H9 (cell line): Measurements from ENCODE around the gene YAP1. TPM values are rescaled to one million over a fixed set of nuclear protein-coding genes. Genes with fewer than 3 reads are reported as not detected.

ENCODE experiments used
- DNase-seq: peaks from one replicate; pipeline ENCODE4 v3.0.0-alpha.2; 2017
- H2AFZ ChIP-seq: one replicate; pipeline ENCODE4 v1.6.1; 2013; ENCODE audit warnings: mild to moderate bottlenecking, low read length, control low read depth, moderate library complexity
- H2AK5ac ChIP-seq: 2 replicates; pipeline ENCODE4 v1.6.1; 2013; ENCODE audit warnings: low read length, control low read depth, mixed read lengths; ENCODE audit not compliant: insufficient read length
- H2BK120ac ChIP-seq: one replicate; pipeline ENCODE4 v1.6.1; 2013; ENCODE audit warnings: low read depth, mild to moderate bottlenecking, low read length, control low read depth, inconsistent platforms; ENCODE audit not compliant: poor library complexity, severe bottlenecking
- H2BK12ac ChIP-seq: 2 replicates; pipeline ENCODE4 v1.6.1; 2013; ENCODE audit warnings: low read length, control low read depth, mixed read lengths, low read depth; ENCODE audit not compliant: insufficient read length
- H2BK15ac ChIP-seq: 2 replicates; pipeline ENCODE4 v1.6.1; 2013; ENCODE audit warnings: low read depth, low read length, control low read depth
- H2BK20ac ChIP-seq: one replicate; pipeline ENCODE4 v1.6.1; 2013; ENCODE audit warnings: low read depth, mild to moderate bottlenecking, low read length, control low read depth, inconsistent platforms; ENCODE audit not compliant: poor library complexity, severe bottlenecking
- H2BK5ac ChIP-seq: 2 replicates; pipeline ENCODE4 v1.6.1; 2013; ENCODE audit warnings: low read length, control low read depth, mixed read lengths; ENCODE audit not compliant: insufficient read length
- H3K14ac ChIP-seq: 2 replicates; pipeline ENCODE4 v1.6.1; 2013; ENCODE audit warnings: low read length, control low read depth; ENCODE audit not compliant: insufficient read depth
- H3K18ac ChIP-seq: 2 replicates; pipeline ENCODE4 v1.6.1; 2013; ENCODE audit warnings: low read depth, mild to moderate bottlenecking, mixed read lengths, low read length, control low read depth; ENCODE audit not compliant: insufficient read length
- H3K23ac ChIP-seq: 2 replicates; pipeline ENCODE4 v1.6.1; 2013; ENCODE audit warnings: low read length, control low read depth, mixed read lengths, low read depth; ENCODE audit not compliant: insufficient read length
- H3K23me2 ChIP-seq: 2 replicates; pipeline ENCODE4 v1.6.1; 2013; ENCODE audit warnings: low read depth, mild to moderate bottlenecking, mixed read lengths, low read length, control low read depth; ENCODE audit not compliant: insufficient read length, poor library complexity, severe bottlenecking
- H3K27ac ChIP-seq: 2 replicates; pipeline ENCODE4 v1.5.1; 2013; ENCODE audit warnings: low read length, control low read depth, mixed read lengths, low read depth; ENCODE audit not compliant: insufficient read length
- H3K27me3 ChIP-seq: 2 replicates; pipeline ENCODE4 v1.6.1; 2013; ENCODE audit warnings: low read length, control low read depth, inconsistent platforms; ENCODE audit not compliant: insufficient read depth
- H3K4ac ChIP-seq: 2 replicates; pipeline ENCODE4 v1.6.1; 2013; ENCODE audit warnings: low read depth, mild to moderate bottlenecking, control low read depth, inconsistent platforms, low read length, moderate library complexity
- H3K4me1 ChIP-seq: 2 replicates; pipeline ENCODE4 v1.6.1; 2013; ENCODE audit warnings: low read length, control low read depth, inconsistent platforms; ENCODE audit not compliant: insufficient read depth
- H3K4me2 ChIP-seq: 2 replicates; pipeline ENCODE4 v1.6.1; 2013; ENCODE audit warnings: low read length, control low read depth, mixed read lengths; ENCODE audit not compliant: insufficient read length, insufficient read depth
- H3K56ac ChIP-seq: 2 replicates; pipeline ENCODE4 v1.6.1; 2013; ENCODE audit warnings: low read depth, mild to moderate bottlenecking, mixed read lengths, low read length, control low read depth; ENCODE audit not compliant: insufficient read length
- H3K79me1 ChIP-seq: 2 replicates; pipeline ENCODE4 v1.6.1; 2013; ENCODE audit warnings: low read depth, mild to moderate bottlenecking, moderate library complexity, low read length, control low read depth, inconsistent platforms; ENCODE audit not compliant: insufficient read depth, poor library complexity, severe bottlenecking
- H3K79me2 ChIP-seq: 2 replicates; pipeline ENCODE4 v1.6.1; 2013; ENCODE audit warnings: low read length, control low read depth, inconsistent platforms; ENCODE audit not compliant: insufficient read depth
- H3K9ac ChIP-seq: 2 replicates; pipeline ENCODE4 v1.6.1; 2013; ENCODE audit warnings: low read length, control low read depth, mixed read lengths; ENCODE audit not compliant: insufficient read length; ENCODE audit errors: extremely low read depth
- H3K9me3 ChIP-seq: one replicate; pipeline ENCODE4 v1.6.1; 2013; ENCODE audit warnings: low read depth, low read length, inconsistent platforms; ENCODE audit not compliant: control insufficient read depth
- H3T11ph ChIP-seq: one replicate; pipeline ENCODE4 v1.6.1; 2013; ENCODE audit warnings: mild to moderate bottlenecking, low read length, control low read depth, inconsistent platforms
- H4K20me1 ChIP-seq: one replicate; pipeline ENCODE4 v1.6.1; 2013; ENCODE audit not compliant: control insufficient read depth, insufficient read length, insufficient read depth
- H4K5ac ChIP-seq: 2 replicates; pipeline ENCODE4 v1.6.1; 2013; ENCODE audit warnings: low read depth, mild to moderate bottlenecking, mixed read lengths, low read length, control low read depth; ENCODE audit not compliant: insufficient read length
- H4K8ac ChIP-seq: replicated peaks from 2 replicates; pipeline ENCODE4 v1.6.1; 2013; ENCODE audit warnings: low read length, control low read depth, mixed read lengths, low read depth; ENCODE audit not compliant: insufficient read length
- H4K91ac ChIP-seq: 2 replicates; pipeline ENCODE4 v1.6.1; 2013; ENCODE audit warnings: low read depth, mild to moderate bottlenecking, moderate library complexity, mixed read lengths, low read length, control low read depth; ENCODE audit not compliant: insufficient read length
- H3K27ac Mint-ChIP-seq, 3 experiments: 2 replicates in 2 of 3; 3 replicates in 1 of 3; pipeline ENCODE4 v1.8.0; 2020 to 2021; ENCODE audit warnings: mixed read lengths in 3 of 3, mild to moderate bottlenecking in 1 of 3, moderate library complexity in 1 of 3
- H3K27me3 Mint-ChIP-seq: 2 replicates; pipeline ENCODE4 v1.8.0; 2021; ENCODE audit warnings: low read depth, mild to moderate bottlenecking, moderate library complexity, mixed read lengths
- H3K36me3 Mint-ChIP-seq, 3 experiments: 2 replicates in 2 of 3; 3 replicates in 1 of 3; pipeline ENCODE4 v1.8.0; 2020 to 2021; ENCODE audit warnings: low read depth in 3 of 3, mixed read lengths in 3 of 3; ENCODE audit not compliant: insufficient read depth in 1 of 3
- H3K4me1 Mint-ChIP-seq, 2 experiments: 2 replicates each; pipeline ENCODE4 v1.8.0; 2020; ENCODE audit warnings: mixed read lengths in 2 of 2
- H3K4me3 Mint-ChIP-seq, 2 experiments: 2 replicates in 1 of 2; 3 replicates in 1 of 2; pipeline ENCODE4 v1.8.0; 2020 to 2021; ENCODE audit warnings: mild to moderate bottlenecking in 2 of 2, mixed read lengths in 2 of 2, moderate library complexity in 1 of 2
- H3K9me3 Mint-ChIP-seq, 2 experiments: 2 replicates in 1 of 2; 3 replicates in 1 of 2; pipeline ENCODE4 v1.8.0; 2020; ENCODE audit warnings: mild to moderate bottlenecking in 2 of 2, mixed read lengths in 2 of 2, moderate library complexity in 1 of 2
- CTCF ChIP-seq: fragments of 200-600 bp; sonication (generic); conservative IDR thresholded peaks from 3 replicates; pipeline ENCODE4 v1.8.0; 2021; ENCODE audit warnings: antibody characterized with exemption, mild to moderate bottlenecking
- WGBS: extraction: QIAGEN DNeasy Blood & Tissue Kit; methylation state at CpG from one replicate; pipeline ENCODE4 v1.1.7; 2013; ENCODE audit warnings: missing lambda C conversion rate, low lambda C conversion rate, mixed read lengths; ENCODE audit not compliant: insufficient read length; ENCODE audit errors: extremely low coverage; 5-methylcytosine and 5-hydroxymethylcytosine counted together
- total RNA-seq: library from RNA; stranded (reverse); gene quantifications from 2 replicates; pipeline ENCODE4 v1.2.1, GENCODE V29; 2021

Gene YAP1
- total RNA-seq, 1 experiment from 2014 or later, result 124 TPM

DNA sequence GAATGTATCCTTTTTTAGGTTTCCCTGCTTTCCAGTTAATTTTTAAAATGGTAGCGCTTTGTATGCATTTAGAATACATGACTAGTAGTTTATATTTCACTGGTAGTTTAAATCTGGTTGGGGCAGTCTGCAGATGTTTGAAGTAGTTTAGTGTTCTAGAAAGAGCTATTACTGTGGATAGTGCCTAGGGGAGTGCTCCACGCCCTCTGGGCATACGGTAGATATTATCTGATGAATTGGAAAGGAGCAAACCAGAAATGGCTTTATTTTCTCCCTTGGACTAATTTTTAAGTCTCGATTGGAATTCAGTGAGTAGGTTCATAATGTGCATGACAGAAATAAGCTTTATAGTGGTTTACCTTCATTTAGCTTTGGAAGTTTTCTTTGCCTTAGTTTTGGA, 120.7 kb downstream of the YAP1 start:
- no peaks in the 10 kb centered on the region for H3K79me1 ChIP-seq
- DNase-seq, result no peak
- no peak overlapping the region for H2BK5ac ChIP-seq
- H3K23me2 ChIP-seq, result no peaks in the 10 kb centered on the region
- no peak overlapping the region for H3K4ac ChIP-seq
- no peak overlapping the region for H3T11ph ChIP-seq
- H3K23ac ChIP-seq, result no peak overlapping the region
- no peaks in the 10 kb centered on the region for H3K79me2 ChIP-seq
- H3K14ac ChIP-seq, result no peak overlapping the region
- no peak overlapping the region for H2AFZ ChIP-seq
- H2BK15ac ChIP-seq, result no peak overlapping the region
- H3K4me2 ChIP-seq, result no peak overlapping the region
- H3K27me3 ChIP-seq, result no peaks in the 10 kb centered on the region
- H3K9me3 Mint-ChIP-seq, result no peaks in the 10 kb centered on the region
- no peaks in the 10 kb centered on the region for H3K4me1 ChIP-seq
- no peak overlapping the region for H4K8ac ChIP-seq
- H4K20me1 ChIP-seq, result no peaks in the 10 kb centered on the region
- no peak overlapping the region for H2BK20ac ChIP-seq
- H2BK12ac ChIP-seq, result no peak overlapping the region
- H3K4me3 Mint-ChIP-seq, result no peak overlapping the region
- H4K5ac ChIP-seq, result no peak overlapping the region
- no peak overlapping the region for H3K9ac ChIP-seq
- no peak overlapping the region for H2BK120ac ChIP-seq
- no peaks in the 10 kb centered on the region for H3K9me3 ChIP-seq
- H4K91ac ChIP-seq, result no peak overlapping the region
- WGBS, result no CpG with 5 or more reads among the region's 4 CpGs
- H3K4me1 Mint-ChIP-seq, result peaks cover 26 to 28% of the 10 kb centered on the region in 2 experiments
- H3K36me3 Mint-ChIP-seq, result peaks cover 2 to 44% (median 23%) of the 10 kb centered on the region in 3 experiments; a peak in 4 of 7 replicates
- H3K27ac Mint-ChIP-seq, result no peak overlapping the region
- no peak overlapping the region for H3K56ac ChIP-seq
- no peaks in the 10 kb centered on the region for H3K27me3 Mint-ChIP-seq
- H3K18ac ChIP-seq, result no peak overlapping the region
- H3K27ac ChIP-seq, result no peak overlapping the region
- no peak overlapping the region for H2AK5ac ChIP-seq
- no peak for TF ChIP-seq CTCF
